Endothelial cell of umbilical vein (primary cell): ENCODE measurements around the gene IRX3.

Experiments
- CTCF ChIP-seq, 2 donors: IDR thresholded peaks; 1 replicate in 1 of 2; 2 replicates in 1 of 2; pipeline ENCODE4 v1.5.1; 2011; ENCODE audit warnings: low read length in 2 of 2, mild to moderate bottlenecking in 2 of 2, moderate library complexity in 2 of 2, control low read depth in 1 of 2, inconsistent platforms in 1 of 2, low read depth in 1 of 2; ENCODE audit not compliant: insufficient read depth in 1 of 2; ENCODE audit errors: extremely low read depth in 1 of 2
- EZH2 ChIP-seq: IDR thresholded peaks from 2 replicates; pipeline ENCODE4 v1.6.1; 2012; ENCODE audit warnings: borderline replicate concordance, low read depth, mild to moderate bottlenecking, moderate library complexity, low read length, inconsistent platforms; ENCODE audit not compliant: severe bottlenecking
- MYC ChIP-seq: IDR thresholded peaks from one replicate; pipeline ENCODE4 v1.6.1; 2011; ENCODE audit warnings: mild to moderate bottlenecking, low read depth, low read length
- POLR2AphosphoS5 ChIP-seq: IDR thresholded peaks from 2 replicates; pipeline ENCODE4 v1.6.1; 2012; ENCODE audit warnings: low read depth, mild to moderate bottlenecking, control low read depth, low read length, moderate library complexity; ENCODE audit not compliant: insufficient read depth

DNA sequence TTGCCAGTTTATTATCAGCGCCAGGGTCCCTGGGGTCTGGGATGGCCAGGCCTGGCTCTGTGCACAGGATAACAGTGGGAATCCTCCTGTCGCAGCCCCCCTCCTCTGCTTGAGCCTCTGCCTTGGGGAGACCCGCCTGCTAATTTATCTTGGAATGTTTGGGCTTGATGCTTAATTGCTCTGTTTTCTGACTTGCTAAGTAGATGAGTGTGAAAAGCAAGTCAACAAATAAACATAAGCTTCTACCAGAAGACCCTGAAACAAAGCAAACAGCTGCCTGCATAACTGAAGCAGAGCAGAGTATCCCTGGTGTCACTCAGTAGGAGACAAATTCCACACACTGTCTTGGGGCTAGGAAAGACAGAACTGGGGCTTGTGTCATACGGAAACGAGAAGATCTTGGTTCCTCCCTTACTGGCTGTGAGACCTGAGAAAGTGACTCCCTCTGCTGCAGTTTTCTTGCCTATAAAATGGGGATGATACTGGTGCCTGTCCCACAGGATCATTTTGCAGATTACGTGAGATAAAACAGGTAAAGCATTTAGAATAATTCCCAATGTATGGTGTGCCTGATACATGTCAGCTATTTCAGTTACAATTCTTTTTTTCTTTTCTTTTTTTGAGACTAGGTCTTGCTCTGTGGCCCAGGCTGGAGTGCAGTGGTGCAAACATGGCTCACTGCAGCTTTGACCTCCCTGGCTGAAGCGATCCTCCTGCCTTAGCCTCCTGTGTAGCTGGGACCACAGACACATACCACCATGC lies 44.8 kb upstream of the IRX3 start:
- TF ChIP-seq CTCF (IDR thresholded peaks at IDR 0.05; ENCODE audit: extremely low read depth in 1 of 2, insufficient read depth in 1 of 2, low read depth in 1 of 2, low read length in 2 of 2) (no peak), EZH2 (no peak), POLR2AphosphoS5 (no peak), MYC (no peak)
